HepG2 (cell line): ENCODE measurements around the gene CEP120. TPM values are rescaled to one million over a fixed set of nuclear protein-coding genes. Genes with fewer than 3 reads are reported as not detected.

Experiments
- ATAC-seq: fragments of 200-7000 bp; cut with Tn5 transposase; 3 replicates; pipeline ENCODE4 v1.9.1; 2020; ENCODE audit warnings: mild to moderate bottlenecking, moderate library complexity
- BruUV-seq: library from RNA; stranded (reverse); fragments of 400-500 nt; replicated peaks from 2 replicates; lab custom pipeline; 2021; lab: Mats Ljungman, UMichigan
- CTCF ChIA-PET: fragments of 300-600 bp; formaldehyde crosslinking; extraction: SDS; loops from one replicate; lab custom pipeline; 2021; ENCODE audit warnings: low total read pairs, inconsistent platforms, low intra/inter-chr PET ratio; lab: Yijun Ruan, JAX
- POLR2A ChIA-PET: fragments of 350-600 bp; sonication (Branson Sonifier 250); formaldehyde crosslinking; loops from one replicate; lab custom pipeline; 2020; ENCODE audit warnings: antibody characterized with exemption, inconsistent platforms; lab: Yijun Ruan, JAX
- DNase-seq: peaks from one replicate; pipeline ENCODE4 v3.0.0-alpha.2; 2015; ENCODE audit warnings: low spot score
- FAIRE-seq: peaks from 3 replicates; lab custom pipeline; 2011; peaks lifted over from hg19 to GRCh38; lab: Jason Lieb, UNC
- H2AFZ ChIP-seq: one replicate; pipeline ENCODE4 v1.6.1; 2011; ENCODE audit warnings: low read length, inconsistent platforms
- H3K27ac ChIP-seq: fragments of 300-600 bp; 3 replicates; pipeline ENCODE4 v1.8.0; 2011; ENCODE audit warnings: mixed run types, mild to moderate bottlenecking, mixed read lengths, low read length, inconsistent platforms; ENCODE audit not compliant: insufficient read depth; ENCODE audit errors: extremely low read length
- H3K27me3 ChIP-seq, 2 experiments: fragments of 200-600 bp in 1 of 2; 2 replicates in 1 of 2; 3 replicates in 1 of 2; pipeline versions ENCODE4 v1.6.0 to v1.8.0; 2011; ENCODE audit warnings: low read length in 2 of 2, mild to moderate bottlenecking in 2 of 2, moderate library complexity in 2 of 2, inconsistent platforms in 1 of 2; ENCODE audit not compliant: insufficient read depth in 2 of 2, control insufficient read depth in 1 of 2
- H3K36me3 ChIP-seq, 2 experiments: fragments of 200-600 bp in 1 of 2; replicated peaks in 1 of 2; 2 replicates in 1 of 2; 3 replicates in 1 of 2; pipeline versions ENCODE4 v1.5.1 to v1.8.0; 2011; ENCODE audit warnings: low read length in 2 of 2, inconsistent platforms in 1 of 2; ENCODE audit not compliant: insufficient read depth in 2 of 2, control insufficient read depth in 1 of 2
- H3K4me1 ChIP-seq: 2 replicates; pipeline ENCODE4 v1.5.1; 2012; ENCODE audit warnings: low read length, inconsistent platforms; ENCODE audit not compliant: insufficient read depth
- H3K4me2 ChIP-seq: 2 replicates; pipeline ENCODE4 v1.6.0; 2011; ENCODE audit warnings: low read depth, low read length, inconsistent platforms
- H3K4me3 ChIP-seq, 3 experiments: fragments of 200-600 bp in 1 of 3; sonication (generic), shearing (Covaris generic) in 1 of 3; replicated peaks in 1 of 3; 2 replicates each; pipeline ENCODE4 v1.5.1; 2011 to 2016; ENCODE audit warnings: low read length in 3 of 3, inconsistent platforms in 2 of 3, low read depth in 2 of 3, mild to moderate bottlenecking in 2 of 3, control low read depth in 1 of 3, mixed read lengths in 1 of 3; ENCODE audit not compliant: insufficient read depth in 1 of 3
- H3K79me2 ChIP-seq: one replicate; pipeline ENCODE4 v1.6.1; 2011; ENCODE audit warnings: low read length, inconsistent platforms; ENCODE audit not compliant: insufficient read depth
- H3K9ac ChIP-seq: 2 replicates; pipeline ENCODE4 v1.6.0; 2011; ENCODE audit warnings: mild to moderate bottlenecking, low read depth, low read length, inconsistent platforms; ENCODE audit not compliant: insufficient read depth
- H3K9me3 ChIP-seq: 2 replicates; pipeline ENCODE4 v1.5.1; 2012; ENCODE audit warnings: mild to moderate bottlenecking, low read length
- H4K20me1 ChIP-seq: 2 replicates; pipeline ENCODE4 v1.6.0; 2011; ENCODE audit warnings: inconsistent platforms, mild to moderate bottlenecking, low read length, moderate library complexity; ENCODE audit not compliant: insufficient read depth
- BATF2 ChIP-seq: sonication (generic); formaldehyde crosslinking; IDR thresholded peaks from 2 replicates; pipeline ENCODE4 v1.8.0; 2022; ENCODE audit warnings: mild to moderate bottlenecking, missing genetic modification reagents, moderate library complexity
- MED13 ChIP-seq: sonication (generic); formaldehyde crosslinking; IDR thresholded peaks from 2 replicates; pipeline ENCODE4 v1.5.0; 2020; ENCODE audit warnings: missing genetic modification reagents
- RNF219 ChIP-seq: sonication (generic); formaldehyde crosslinking; IDR thresholded peaks from 2 replicates; pipeline ENCODE4 v1.5.0; 2020; ENCODE audit warnings: mild to moderate bottlenecking, missing genetic modification reagents
- SPEN ChIP-seq: sonication (generic); formaldehyde crosslinking; IDR thresholded peaks from 2 replicates; pipeline ENCODE4 v1.5.1; 2020; ENCODE audit warnings: low read depth, mild to moderate bottlenecking, missing genetic modification reagents
- TCF7 ChIP-seq: sonication (generic); IDR thresholded peaks from 2 replicates; pipeline ENCODE4 v1.6.1; 2016; ENCODE audit warnings: antibody characterized with exemption, low read depth
- TFAP4 ChIP-seq: sonication (generic); IDR thresholded peaks from 2 replicates; pipeline ENCODE4 v1.6.1; 2016; ENCODE audit warnings: low read depth, borderline replicate concordance
- ZNF260 ChIP-seq: sonication (generic); formaldehyde crosslinking; IDR thresholded peaks from 2 replicates; pipeline ENCODE4 v1.4.0; 2020; ENCODE audit warnings: missing genetic modification reagents, low read depth, mild to moderate bottlenecking, borderline replicate concordance
- ZNF556 ChIP-seq: sonication (generic); formaldehyde crosslinking; IDR thresholded peaks from 2 replicates; pipeline ENCODE4 v1.4.0; 2020; ENCODE audit warnings: mild to moderate bottlenecking, missing genetic modification reagents, borderline replicate concordance
- ZNF740 ChIP-seq: sonication (generic); formaldehyde crosslinking; IDR thresholded peaks from 2 replicates; pipeline ENCODE4 v1.4.0; 2020; ENCODE audit warnings: missing genetic modification reagents
- ZUFSP ChIP-seq: sonication (generic); formaldehyde crosslinking; IDR thresholded peaks from 2 replicates; pipeline ENCODE4 v1.9.0; 2021; ENCODE audit warnings: missing genetic modification reagents, mild to moderate bottlenecking, borderline replicate concordance
- WGBS: methylation state at CpG from one replicate; pipeline ENCODE4 v1.1.6; 2017; ENCODE audit warnings: low lambda C conversion rate; 5-methylcytosine and 5-hydroxymethylcytosine counted together
- in situ Hi-C: cut with HindIII; loops from 2 replicates; pipeline ENCODE4 v1.10.0; 2017; ENCODE audit warnings: low pct_unique_long_range_greater_than_20kb; ENCODE audit not compliant: extremely low pct_ligation_motif_present
- intact Hi-C: fragments of 100-400 bp; cut with micrococcal nuclease; formaldehyde crosslinking; loops from one replicate; pipeline ENCODE4 v1.10.0; 2022; ENCODE audit not compliant: unreplicated experiment
- polyA plus RNA-seq, 8 experiments: library from polyadenylated mRNA; depleted of rRNA in 3 of 8; stranded (reverse) in 7 of 8; unstranded in 1 of 8; fragments of >200 nt; fragmentation: Illumina TruSeq in 4 of 8; extraction: Trizol in 4 of 8; gene quantifications; 2 replicates each; pipeline versions ENCODE4 v1.2.1 to v1.2.3, GENCODE V29; 2011 to 2016; ENCODE audit warnings: low read depth in 4 of 8, missing spikeins in 1 of 8, mixed read lengths in 1 of 8; ENCODE audit not compliant: insufficient read depth in 1 of 8
- total RNA-seq, 5 experiments: library from RNA; depleted of rRNA; stranded (reverse); fragments of >200 nt; fragmentation: Illumina TruSeq; extraction: Trizol; gene quantifications; 2 replicates each; pipeline ENCODE4 v1.2.3, GENCODE V29; 2016; ENCODE audit warnings: low read depth in 1 of 5
- TF ChIP-seq, protein P1 (sequence below): sonication (generic); formaldehyde crosslinking; IDR thresholded peaks from 2 replicates; pipeline ENCODE4 v1.8.1; 2022; ENCODE audit warnings: mild to moderate bottlenecking, missing genetic modification reagents
- TF ChIP-seq, protein P2 (sequence below): sonication (generic); formaldehyde crosslinking; IDR thresholded peaks from 2 replicates; pipeline ENCODE4 v1.4.0; 2020; ENCODE audit warnings: mild to moderate bottlenecking, missing genetic modification reagents, borderline replicate concordance

CEP120 gene
- total and polyA plus RNA-seq, 2 of the 13 experiments (the other 11 are each of a cell fraction or from before 2014, with no cell fraction given): 8.0 to 14.7 TPM

GRCh38 chr5:123471385-123471784 lies 48.2 kb upstream of the CEP120 start:
- 42% methylated on average over 3 of the region's 3 CpGs for WGBS
- Histone ChIP-seq H3K4me2 (no peak overlapping the region), H3K27ac (no peak overlapping the region), H3K4me3 (no peak overlapping the region), H3K79me2 (no peaks in the 10 kb centered on the region), H3K9ac (no peak overlapping the region), H3K27me3 (no peaks in the 10 kb centered on the region), H4K20me1 (no peaks in the 10 kb centered on the region), H2AFZ (no peak overlapping the region), H3K36me3 (no peaks in the 10 kb centered on the region), H3K4me1 (no peaks in the 10 kb centered on the region), H3K9me3 (no peaks in the 10 kb centered on the region)
- DNase-seq: no peak
- no peak for FAIRE-seq
- intact Hi-C loops: no loop called here
- BruUV-seq: no TSS peak
- CTCF ChIA-PET: no interaction called here
- in situ Hi-C loops: no loop called here
- no peak for ATAC-seq
- POLR2A ChIA-PET: no interaction called here
- TF ChIP-seq, protein P1, sequence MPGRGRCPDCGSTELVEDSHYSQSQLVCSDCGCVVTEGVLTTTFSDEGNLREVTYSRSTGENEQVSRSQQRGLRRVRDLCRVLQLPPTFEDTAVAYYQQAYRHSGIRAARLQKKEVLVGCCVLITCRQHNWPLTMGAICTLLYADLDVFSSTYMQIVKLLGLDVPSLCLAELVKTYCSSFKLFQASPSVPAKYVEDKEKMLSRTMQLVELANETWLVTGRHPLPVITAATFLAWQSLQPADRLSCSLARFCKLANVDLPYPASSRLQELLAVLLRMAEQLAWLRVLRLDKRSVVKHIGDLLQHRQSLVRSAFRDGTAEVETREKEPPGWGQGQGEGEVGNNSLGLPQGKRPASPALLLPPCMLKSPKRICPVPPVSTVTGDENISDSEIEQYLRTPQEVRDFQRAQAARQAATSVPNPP (CRISPR knock-in tag): no peak
- TF ChIP-seq TCF7 (no peak), ZUFSP (CRISPR knock-in tag) (no peak), ZNF260 (CRISPR knock-in tag) (no peak), BATF2 (CRISPR knock-in tag) (no peak), ZNF740 (CRISPR knock-in tag) (no peak), MED13 (CRISPR knock-in tag) (no peak), RNF219 (no peak), TFAP4 (no peak), SPEN (CRISPR knock-in tag) (no peak), ZNF556 (no peak)
- TF ChIP-seq, protein P2, sequence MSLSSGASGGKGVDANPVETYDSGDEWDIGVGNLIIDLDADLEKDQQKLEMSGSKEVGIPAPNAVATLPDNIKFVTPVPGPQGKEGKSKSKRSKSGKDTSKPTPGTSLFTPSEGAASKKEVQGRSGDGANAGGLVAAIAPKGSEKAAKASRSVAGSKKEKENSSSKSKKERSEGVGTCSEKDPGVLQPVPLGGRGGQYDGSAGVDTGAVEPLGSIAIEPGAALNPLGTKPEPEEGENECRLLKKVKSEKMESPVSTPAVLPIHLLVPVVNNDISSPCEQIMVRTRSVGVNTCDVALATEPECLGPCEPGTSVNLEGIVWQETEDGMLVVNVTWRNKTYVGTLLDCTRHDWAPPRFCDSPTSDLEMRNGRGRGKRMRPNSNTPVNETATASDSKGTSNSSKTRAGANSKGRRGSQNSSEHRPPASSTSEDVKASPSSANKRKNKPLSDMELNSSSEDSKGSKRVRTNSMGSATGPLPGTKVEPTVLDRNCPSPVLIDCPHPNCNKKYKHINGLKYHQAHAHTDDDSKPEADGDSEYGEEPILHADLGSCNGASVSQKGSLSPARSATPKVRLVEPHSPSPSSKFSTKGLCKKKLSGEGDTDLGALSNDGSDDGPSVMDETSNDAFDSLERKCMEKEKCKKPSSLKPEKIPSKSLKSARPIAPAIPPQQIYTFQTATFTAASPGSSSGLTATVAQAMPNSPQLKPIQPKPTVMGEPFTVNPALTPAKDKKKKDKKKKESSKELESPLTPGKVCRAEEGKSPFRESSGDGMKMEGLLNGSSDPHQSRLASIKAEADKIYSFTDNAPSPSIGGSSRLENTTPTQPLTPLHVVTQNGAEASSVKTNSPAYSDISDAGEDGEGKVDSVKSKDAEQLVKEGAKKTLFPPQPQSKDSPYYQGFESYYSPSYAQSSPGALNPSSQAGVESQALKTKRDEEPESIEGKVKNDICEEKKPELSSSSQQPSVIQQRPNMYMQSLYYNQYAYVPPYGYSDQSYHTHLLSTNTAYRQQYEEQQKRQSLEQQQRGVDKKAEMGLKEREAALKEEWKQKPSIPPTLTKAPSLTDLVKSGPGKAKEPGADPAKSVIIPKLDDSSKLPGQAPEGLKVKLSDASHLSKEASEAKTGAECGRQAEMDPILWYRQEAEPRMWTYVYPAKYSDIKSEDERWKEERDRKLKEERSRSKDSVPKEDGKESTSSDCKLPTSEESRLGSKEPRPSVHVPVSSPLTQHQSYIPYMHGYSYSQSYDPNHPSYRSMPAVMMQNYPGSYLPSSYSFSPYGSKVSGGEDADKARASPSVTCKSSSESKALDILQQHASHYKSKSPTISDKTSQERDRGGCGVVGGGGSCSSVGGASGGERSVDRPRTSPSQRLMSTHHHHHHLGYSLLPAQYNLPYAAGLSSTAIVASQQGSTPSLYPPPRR (CRISPR knock-in tag): no peak
